ENCODE data around the gene RNF223.

DNA sequence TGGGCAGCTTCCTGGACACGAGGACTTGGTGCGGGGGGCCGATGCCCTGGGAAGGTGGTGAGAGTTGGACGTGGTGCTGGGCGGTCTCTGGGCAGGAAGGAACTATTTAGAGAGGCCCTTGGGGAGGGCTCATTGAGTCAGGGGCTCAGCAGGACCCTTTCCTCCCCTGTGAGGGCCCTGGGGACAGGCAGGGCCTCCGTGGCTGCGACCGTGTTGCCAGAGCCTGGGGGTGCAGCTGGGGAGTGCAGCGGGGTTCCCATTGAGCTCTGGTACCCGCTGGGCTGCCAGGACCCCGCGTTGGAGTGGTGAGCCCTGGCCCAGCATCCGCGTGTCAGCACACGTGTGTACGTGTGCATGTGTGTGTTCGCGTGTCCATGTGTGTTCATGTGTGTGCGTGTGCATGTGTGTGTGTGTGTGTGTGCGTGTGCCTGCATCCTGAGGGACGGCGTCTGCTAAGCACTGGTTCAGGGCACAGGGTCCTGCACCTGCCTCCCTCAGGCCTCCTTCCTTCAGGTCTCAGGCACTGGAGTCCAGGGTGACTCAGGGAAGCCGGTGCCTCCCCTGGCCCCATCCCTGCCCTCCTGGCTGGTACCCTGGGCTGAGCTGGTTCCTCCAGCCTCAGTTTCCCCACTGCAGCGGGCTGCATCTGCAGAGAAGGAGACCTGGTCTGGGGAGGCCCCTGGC, 10.7 kb downstream of the RNF223 start:
- TF ChIP-seq EZH2phosphoT487 (IDR thresholded peaks at IDR 0.05; ENCODE audit: low read depth) (no peak), CTCF (IDR thresholded peaks at IDR 0.05; ENCODE audit: low read depth, low read length) (no peak)

All from OCI-LY3 (cell line).